Measurements from ENCODE around the gene SAMD4A. TPM values are rescaled to one million over a fixed set of nuclear protein-coding genes. Genes with fewer than 3 reads are reported as not detected.
"Not testable (repeated sequence)": the region's sequence is repeated elsewhere in the genome, so short reads cannot be mapped to it uniquely, and the experiment has no call there.

SAMD4A gene
- total RNA-seq, 1 experiment from 2014 or later: 8.7 TPM

GRCh38 chr14:54785778-54786770 lies 219.1 kb downstream of the SAMD4A start:
- H3K27me3 ChIP-seq: no peaks in the 10 kb centered on the region
- H3K36me3 ChIP-seq: no peaks in the 10 kb centered on the region
- no peak overlapping the region for H3K4me3 ChIP-seq
- DNase-seq: no peak
- no peaks in the 10 kb centered on the region for H3K9me3 ChIP-seq

- H3K36me3 ChIP-seq: no peaks in the 10 kb centered on the region
- no peak for DNase-seq
These were observed 219.9 kb downstream of the SAMD4A start for GRCh38 chr14:54786838-54787237.

DNA sequence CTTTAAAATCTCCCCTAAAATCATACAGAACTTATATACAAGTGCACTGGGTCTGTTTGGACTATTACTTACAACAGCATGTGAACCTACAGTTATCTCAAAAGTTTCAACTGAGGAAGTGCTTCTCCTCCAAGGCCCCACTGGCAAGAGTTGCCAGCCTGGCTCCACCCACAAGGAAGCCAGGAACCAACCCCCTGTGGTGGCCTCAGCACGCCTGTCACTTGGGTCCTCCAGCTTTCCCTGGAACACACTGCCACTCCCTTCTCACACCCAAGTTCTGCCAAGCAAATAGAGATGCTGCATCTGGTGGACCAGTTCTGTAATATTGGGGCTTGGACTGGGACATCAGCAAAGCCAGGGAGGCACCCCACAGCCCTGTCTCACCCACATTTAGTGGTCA lies 220.3 kb downstream of the SAMD4A start:
- no peaks in the 10 kb centered on the region for H3K27me3 ChIP-seq
- no peak overlapping the region for H3K4me3 ChIP-seq
- no peaks in the 10 kb centered on the region for H3K9me3 ChIP-seq
- no peaks in the 10 kb centered on the region for H3K36me3 ChIP-seq
- no peak for DNase-seq

More at GRCh38 chr14:54786838-54787237, 219.9 kb downstream of the SAMD4A start:
- H3K27me3 ChIP-seq: no peaks in the 10 kb centered on the region
- H3K9me3 ChIP-seq: no peaks in the 10 kb centered on the region
- no peak overlapping the region for H3K4me3 ChIP-seq

DNA sequence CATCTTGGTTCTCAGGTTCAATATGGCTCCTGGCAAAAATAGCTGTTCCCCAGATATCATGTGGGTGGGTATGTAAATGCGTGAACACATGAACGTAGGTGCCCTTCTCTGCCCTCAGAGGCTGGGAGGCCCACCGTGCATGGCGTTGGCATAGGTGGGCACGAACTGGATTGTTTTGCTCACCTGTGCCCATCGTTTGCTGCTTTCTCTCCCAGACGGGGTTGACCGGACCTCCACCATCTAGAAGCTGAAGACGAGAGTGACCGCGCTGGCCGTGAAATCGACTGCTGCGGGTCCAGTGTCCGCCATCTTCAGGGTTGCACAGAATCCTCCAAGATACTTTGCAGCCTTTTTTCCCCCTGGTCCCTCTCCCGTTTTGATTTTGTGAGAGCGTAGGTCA lies 221.8 kb downstream of the SAMD4A start:
- no peak for DNase-seq
- no peaks in the 10 kb centered on the region for H3K27me3 ChIP-seq
- H3K9me3 ChIP-seq: no peaks in the 10 kb centered on the region
- no peak overlapping the region for H3K4me3 ChIP-seq
- H3K36me3 ChIP-seq: no peaks in the 10 kb centered on the region

- Histone ChIP-seq H3K4me3 (no peak overlapping the region), H3K9me3 (no peaks in the 10 kb centered on the region), H3K36me3 (no peaks in the 10 kb centered on the region), H3K27me3 (no peaks in the 10 kb centered on the region)
- no peak for DNase-seq
These were observed 222.2 kb downstream of the SAMD4A start for GRCh38 chr14:54789166-54789565.

DNA sequence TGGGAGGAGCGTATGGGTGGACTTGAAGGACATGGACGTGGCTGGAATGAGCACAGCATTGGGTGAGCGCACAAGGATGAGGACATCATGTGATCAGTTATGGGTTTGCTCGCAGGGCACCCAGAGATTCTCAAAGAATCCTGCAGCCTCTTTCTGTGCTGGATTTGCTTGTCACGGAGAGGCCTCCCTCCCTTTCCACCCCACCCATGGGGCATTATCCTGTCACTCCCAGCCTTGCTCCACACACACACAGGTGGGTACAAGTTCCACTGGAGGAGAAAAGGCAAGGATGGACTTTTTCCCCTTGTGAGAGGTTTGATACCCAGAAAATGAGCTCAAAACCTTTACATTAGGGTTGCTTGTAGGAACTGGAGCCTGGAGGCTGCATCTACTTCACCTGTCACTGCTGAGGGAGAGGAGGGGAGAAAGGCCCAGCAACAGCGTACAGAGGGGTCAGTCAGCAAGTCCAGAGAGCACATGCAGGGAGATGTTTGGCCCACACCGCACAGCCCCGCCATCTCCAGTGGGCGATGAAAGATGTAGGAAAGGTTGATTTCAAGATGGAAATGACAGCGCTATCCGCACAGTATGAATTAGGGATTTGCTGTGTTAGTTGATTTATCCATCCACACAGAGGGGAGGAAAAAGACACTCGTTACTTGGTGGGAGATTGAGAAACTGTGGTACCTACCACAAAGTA lies 223.0 kb downstream of the SAMD4A start:
- Histone ChIP-seq H3K9me3 (no peaks in the 10 kb centered on the region), H3K4me3 (no peak overlapping the region), H3K27me3 (no peaks in the 10 kb centered on the region), H3K36me3 (no peaks in the 10 kb centered on the region)
- DNase-seq: no peak

GRCh38 chr14:54791001-54791400 lies 224.1 kb downstream of the SAMD4A start:
- H3K9me3 ChIP-seq: no peaks in the 10 kb centered on the region
- H3K4me3 ChIP-seq: no peak overlapping the region
- H3K27me3 ChIP-seq: no peaks in the 10 kb centered on the region
- DNase-seq: no peak
- H3K36me3 ChIP-seq: no peaks in the 10 kb centered on the region

DNA sequence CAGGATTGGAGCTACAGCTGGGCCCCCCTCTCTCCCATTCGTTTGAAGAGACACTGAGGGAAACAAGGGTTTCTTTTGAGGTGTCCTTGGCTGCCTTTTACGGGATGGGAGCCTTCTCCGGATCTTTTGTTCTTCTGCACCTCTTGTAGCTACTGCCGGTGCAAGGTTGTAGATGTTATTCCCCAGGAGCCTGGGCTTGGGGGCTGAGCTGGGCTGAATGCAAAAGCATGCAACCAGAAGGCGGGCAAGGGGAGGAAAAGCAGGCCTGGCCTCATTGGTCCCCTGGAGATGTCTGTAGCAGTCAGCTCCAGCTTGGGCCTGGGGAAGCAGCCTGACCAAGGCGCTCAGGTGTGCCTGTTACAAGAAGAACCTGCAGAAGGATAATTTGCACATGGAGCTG lies 225.4 kb downstream of the SAMD4A start:
- H3K36me3 ChIP-seq: no peaks in the 10 kb centered on the region
- DNase-seq: no peak
- no peaks in the 10 kb centered on the region for H3K27me3 ChIP-seq
- H3K9me3 ChIP-seq: no peaks in the 10 kb centered on the region
- no peak overlapping the region for H3K4me3 ChIP-seq

- no peak for DNase-seq
- H3K27me3 ChIP-seq: no peaks in the 10 kb centered on the region
- no peaks in the 10 kb centered on the region for H3K9me3 ChIP-seq
- H3K4me3 ChIP-seq: no peak overlapping the region
- no peaks in the 10 kb centered on the region for H3K36me3 ChIP-seq
These were observed 227.2 kb downstream of the SAMD4A start for GRCh38 chr14:54794159-54794558.

DNA sequence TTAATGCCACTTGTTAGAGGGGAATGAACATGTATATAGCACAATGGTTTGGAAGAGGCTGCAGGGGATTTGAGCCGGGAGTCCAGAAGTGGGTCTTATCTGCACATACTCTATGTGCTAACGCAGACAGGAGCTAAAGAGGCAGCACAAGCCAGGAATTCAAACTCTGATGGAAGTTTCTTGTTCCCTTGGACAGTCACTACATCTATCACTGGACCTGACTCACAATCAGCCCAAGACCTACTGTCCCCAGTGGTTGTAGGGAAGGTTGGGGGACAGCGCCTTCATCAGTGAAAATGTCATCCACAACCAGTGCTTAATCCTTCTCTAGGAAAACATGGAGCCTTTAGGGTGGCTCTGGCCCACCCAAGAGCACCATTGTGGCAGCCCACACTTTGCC lies 227.9 kb downstream of the SAMD4A start:
- Histone ChIP-seq H3K4me3 (no peak overlapping the region), H3K9me3 (no peaks in the 10 kb centered on the region), H3K36me3 (no peaks in the 10 kb centered on the region), H3K27me3 (no peaks in the 10 kb centered on the region)
- DNase-seq: no peak

DNA sequence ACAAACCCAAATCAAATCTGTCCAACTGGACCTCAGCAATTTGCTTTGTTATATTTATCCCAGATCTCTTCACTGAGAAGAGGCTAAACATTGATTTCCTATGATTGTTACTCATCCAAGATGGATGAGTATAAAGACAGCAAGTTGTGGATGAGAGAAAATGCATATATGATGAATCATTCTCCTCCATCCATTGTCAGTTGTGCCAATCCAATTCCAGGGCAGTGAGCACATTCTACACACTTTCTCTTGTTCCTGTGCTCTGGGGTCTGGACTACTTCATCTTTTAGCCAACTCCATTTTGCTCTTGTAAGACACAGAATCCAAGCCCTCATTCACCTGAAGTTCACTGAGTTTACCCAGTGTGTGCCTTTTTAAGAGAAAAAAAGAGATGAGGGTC lies 230.0 kb downstream of the SAMD4A start:
- Histone ChIP-seq H3K27me3 (no peaks in the 10 kb centered on the region), H3K4me3 (no peak overlapping the region), H3K9me3 (no peaks in the 10 kb centered on the region), H3K36me3 (no peaks in the 10 kb centered on the region)
- DNase-seq: peak; percentile 43

DNA sequence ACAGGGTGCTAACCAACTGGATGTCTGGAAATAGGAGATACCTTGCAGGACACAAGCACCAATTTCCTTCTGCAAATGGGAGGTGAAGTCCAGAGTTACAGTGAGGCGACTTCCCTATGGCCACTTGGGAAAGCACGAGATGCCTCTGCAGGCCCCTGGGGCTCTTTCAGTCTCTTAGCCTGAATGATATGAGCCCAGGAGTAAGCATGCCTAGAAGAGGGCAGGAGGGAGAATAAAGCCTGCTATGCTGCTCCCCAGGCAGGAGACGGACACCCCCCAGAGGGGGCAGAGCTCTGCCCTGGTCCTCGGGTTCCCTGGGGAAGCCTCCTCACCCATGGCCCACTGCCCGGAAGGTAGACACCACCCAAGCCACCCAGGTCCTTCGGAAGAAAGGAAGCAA lies 230.6 kb downstream of the SAMD4A start:
- Histone ChIP-seq H3K4me3 (no peak overlapping the region), H3K9me3 (no peaks in the 10 kb centered on the region), H3K36me3 (no peaks in the 10 kb centered on the region), H3K27me3 (no peaks in the 10 kb centered on the region)
- no peak for DNase-seq

DNA sequence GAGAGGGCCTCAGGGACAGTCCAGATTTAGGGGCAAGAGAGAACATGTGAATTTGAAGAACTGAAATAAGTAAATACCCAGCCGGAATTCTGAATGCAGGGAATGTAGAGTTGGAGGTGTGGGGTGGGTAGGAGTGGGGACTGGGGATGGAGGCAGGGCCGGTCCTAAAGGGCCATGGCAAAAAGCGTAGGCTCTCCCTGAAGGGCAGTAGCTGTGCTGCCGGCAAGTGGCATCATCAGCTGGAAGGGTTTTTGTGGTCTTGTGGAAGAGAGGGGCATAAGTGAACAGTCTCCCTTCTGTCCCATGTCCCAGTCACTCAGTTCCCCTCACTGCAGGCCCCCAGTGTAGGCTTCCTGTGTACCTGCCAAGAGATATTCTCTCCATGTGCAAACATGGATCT lies 231.1 kb downstream of the SAMD4A start:
- Histone ChIP-seq H3K9me3 (no peaks in the 10 kb centered on the region), H3K27me3 (no peaks in the 10 kb centered on the region), H3K4me3 (no peak overlapping the region), H3K36me3 (no peaks in the 10 kb centered on the region)
- DNase-seq: no peak

- DNase-seq: no peak
- H3K27me3 ChIP-seq: no peaks in the 10 kb centered on the region
- no peaks in the 10 kb centered on the region for H3K36me3 ChIP-seq
- no peaks in the 10 kb centered on the region for H3K9me3 ChIP-seq
- no peak overlapping the region for H3K4me3 ChIP-seq
These were observed 231.7 kb downstream of the SAMD4A start for GRCh38 chr14:54798465-54799124.

DNA sequence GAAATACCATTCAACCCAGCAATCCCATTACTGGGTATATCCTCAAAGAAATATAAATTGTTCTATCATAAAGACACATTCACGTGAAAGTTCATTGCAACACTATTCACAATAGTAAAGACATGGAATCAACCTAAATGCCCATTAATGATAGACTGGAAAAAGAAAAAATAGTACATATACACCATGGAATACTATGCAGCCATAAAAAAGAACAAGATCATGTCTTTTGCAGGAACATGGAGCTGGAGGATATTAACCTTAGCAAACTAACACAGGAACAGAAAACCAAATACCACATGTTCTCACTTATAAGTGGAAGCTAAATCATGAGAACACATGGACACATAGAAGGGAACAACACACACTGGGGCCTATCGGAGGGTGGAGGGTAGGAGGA lies 234.6 kb downstream of the SAMD4A start:
- H3K36me3 ChIP-seq, H3K27me3 ChIP-seq, DNase-seq, H3K4me3 ChIP-seq, H3K9me3 ChIP-seq: not testable (repeated sequence)

DNA sequence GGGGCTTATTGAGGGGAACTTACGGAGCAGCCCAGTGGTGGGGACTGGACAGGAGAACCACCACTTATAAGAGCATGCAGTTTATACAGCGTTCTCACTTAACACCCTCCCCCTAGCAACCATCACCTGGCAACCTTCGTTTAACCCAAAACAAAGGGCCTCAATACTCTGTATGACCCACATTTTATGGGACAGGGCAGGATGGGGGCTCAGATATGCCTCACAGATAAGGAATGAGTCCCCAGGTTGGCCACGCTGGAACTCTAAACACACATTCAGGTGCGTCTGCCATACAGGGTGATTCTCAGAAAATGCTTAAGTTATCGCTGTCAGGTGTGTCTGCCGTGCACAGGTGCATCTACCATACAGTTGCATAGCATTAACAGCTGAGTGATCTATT lies 236.5 kb downstream of the SAMD4A start:
- Histone ChIP-seq H3K9me3 (no peaks in the 10 kb centered on the region), H3K36me3 (no peaks in the 10 kb centered on the region), H3K4me3 (no peak overlapping the region), H3K27me3 (no peaks in the 10 kb centered on the region)
- DNase-seq: no peak

- DNase-seq: no peak
- Histone ChIP-seq H3K4me3 (no peak overlapping the region), H3K36me3 (no peaks in the 10 kb centered on the region), H3K27me3 (no peaks in the 10 kb centered on the region), H3K9me3 (no peaks in the 10 kb centered on the region)
These were observed 237.1 kb downstream of the SAMD4A start for GRCh38 chr14:54803926-54804537.

Data from MG63 (cell line).